HG03103 (cell line): ENCODE measurements around the gene PABPN1.
"Not testable (repeated sequence)": the region's sequence is repeated elsewhere in the genome, so short reads cannot be mapped to it uniquely, and the experiment has no call there.

Experiments used
- ATAC-seq: cut with Tn5 transposase; IDR thresholded peaks from one replicate; pipeline ENCODE4 v1.9.1; 2021; ENCODE audit warnings: low read depth; ENCODE audit not compliant: unreplicated experiment

Gene PABPN1

DNA sequence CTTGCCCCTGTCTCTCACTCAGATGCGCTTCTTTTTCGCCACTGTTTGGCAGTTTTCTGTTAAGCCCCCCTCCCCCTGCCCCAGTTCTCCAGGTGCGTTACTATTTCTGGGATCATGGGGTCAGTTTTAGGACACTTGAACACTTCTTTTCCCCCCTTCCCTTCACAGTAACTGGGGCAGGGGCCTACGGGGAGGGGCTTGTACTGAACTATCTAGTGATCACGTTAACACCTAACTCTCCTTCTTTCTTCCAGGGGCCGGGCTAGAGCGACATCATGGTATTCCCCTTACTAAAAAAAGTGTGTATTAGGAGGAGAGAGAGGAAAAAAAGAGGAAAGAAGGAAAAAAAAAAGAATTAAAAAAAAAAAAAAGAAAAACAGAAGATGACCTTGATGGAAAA lies 3.7 kb downstream of the PABPN1 start:
- no peak for ATAC-seq

DNA sequence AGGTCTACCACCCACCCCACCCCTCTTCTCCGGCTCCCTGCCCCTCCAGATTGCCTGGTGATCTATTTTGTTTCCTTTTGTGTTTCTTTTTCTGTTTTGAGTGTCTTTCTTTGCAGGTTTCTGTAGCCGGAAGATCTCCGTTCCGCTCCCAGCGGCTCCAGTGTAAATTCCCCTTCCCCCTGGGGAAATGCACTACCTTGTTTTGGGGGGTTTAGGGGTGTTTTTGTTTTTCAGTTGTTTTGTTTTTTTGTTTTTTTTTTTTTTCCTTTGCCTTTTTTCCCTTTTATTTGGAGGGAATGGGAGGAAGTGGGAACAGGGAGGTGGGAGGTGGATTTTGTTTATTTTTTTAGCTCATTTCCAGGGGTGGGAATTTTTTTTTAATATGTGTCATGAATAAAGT lies 4.5 kb downstream of the PABPN1 start:
- ATAC-seq: not testable (repeated sequence)

DNA sequence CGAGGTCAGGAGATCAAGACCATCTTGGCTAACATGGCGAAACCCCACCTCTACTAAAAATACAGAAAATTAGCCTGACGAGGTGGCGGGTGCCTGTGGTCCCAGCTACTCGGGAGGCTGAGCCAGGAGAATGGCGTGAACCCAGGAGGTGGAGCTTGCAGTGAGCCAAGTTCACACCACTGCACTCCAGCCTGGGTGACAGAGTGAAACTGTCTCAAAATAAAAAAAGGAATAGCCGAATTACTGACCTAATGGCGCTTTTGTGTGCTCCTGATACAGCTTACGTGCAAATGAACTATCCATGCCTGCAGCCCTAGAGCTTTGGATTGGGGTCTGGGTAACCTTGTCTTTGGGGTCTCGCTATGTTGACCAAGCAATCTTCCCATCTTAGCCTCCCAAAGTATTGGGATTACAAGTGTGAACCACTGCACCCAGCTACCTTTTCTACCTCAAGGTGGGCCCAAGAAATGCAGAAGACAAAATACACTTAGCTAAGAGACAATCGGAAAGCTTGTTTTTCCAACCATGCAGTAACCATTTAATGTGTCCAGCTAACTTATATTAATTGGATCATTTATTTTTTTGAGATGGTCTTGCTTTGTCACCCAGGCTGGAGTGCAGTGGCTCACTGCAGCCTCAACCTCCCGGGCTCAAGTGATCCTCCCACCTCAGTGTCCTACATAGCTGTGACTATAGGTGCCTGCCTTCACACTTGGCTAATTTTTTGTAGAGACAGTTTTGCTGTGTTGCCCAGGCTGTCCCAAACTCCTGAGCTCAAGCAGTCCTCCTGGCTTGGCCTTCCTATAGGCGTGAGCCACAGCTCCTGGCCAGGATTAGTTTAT lies 5.5 kb downstream of the PABPN1 start:
- ATAC-seq: no peak

DNA sequence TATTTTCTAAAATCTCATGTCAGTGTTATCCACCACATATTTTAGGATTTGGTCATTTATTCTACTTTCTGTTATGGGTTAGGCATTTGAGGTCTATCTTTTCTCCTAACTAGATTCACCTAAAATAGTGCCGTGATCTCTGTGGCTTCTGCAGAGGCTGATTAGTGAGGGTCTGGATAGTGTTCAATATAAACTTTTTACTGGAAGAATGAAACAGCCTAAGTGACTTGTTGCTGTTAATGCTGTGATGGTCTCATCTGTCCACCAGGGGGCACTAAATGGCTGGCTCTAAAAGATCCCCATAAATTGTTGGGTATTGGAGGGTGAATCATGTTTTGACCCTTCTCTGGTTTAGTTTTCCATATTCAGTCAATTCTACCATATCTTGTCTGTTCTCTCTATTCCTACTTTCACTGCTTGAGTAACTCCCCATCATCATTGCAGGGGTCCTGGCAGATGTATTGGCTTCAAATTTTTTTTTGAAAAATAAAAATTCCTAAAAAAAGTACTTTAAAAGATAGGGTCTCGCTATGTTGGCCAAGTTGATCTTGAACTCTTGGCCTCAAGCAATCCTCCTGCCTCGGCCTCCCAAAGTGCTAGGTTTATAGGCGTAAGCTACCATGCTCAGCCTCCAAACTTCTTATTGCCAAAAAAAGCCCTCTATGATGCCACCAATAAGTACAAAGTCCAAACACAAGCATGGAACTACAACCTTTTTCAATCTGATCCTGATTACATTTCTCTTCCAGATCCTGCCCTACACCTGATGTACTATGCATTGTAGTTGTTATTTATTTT lies 6.9 kb downstream of the PABPN1 start:
- ATAC-seq: no peak

DNA sequence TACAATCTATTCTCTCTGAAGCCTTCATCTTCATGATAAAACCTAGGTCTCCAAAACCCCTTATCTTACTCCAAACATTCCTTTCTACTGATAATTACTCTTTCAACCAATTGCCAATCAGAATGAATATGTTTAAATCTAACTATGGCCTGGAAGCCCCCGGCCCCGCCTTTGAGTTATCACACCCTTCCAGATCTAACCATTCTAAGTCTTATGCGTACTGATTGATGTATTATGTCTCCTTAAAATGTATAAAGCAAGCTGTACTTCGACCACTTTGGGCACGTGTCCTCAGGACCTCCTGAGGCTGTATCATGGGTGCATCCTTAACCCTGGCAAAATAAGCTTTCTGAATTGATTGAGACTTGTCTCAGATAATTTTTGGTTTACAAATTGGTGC lies 14.4 kb downstream of the PABPN1 start:
- ATAC-seq: no peak

DNA sequence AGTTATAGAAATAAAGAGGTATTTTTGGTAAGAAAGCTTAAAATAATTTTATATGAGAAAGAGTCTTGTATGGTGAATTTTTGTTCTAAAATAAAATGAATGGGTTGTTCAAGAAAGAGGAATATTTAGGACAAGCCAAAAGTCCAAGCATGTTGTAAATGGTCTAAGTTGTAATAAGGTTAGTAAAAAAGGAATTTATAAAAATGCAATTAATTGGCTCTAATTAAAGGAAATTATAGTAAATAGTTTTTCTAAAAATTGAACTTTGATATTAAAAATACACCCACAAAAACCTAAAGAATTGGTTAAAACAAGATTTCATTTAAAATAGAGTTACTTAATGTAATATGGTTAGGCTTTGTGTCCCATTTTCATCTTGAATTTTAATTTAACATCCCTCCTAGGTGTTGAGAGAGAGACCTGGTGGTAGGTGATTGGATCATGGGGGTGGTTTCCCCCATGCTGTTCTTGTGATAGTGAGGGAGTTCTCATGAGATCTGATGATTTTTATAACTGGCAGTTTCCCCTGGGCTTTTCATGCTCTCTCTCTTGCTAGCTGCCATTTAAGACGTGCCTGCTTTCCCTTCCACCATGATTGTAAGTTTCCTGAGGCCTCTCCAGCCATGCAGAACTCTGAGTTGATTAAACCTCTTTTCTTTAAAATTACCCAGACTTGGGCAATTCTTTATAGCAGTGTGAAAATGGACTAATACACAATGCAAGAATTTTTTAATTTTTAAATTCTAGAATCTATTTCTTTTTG lies 18.4 kb downstream of the PABPN1 start:
- no peak for ATAC-seq

DNA sequence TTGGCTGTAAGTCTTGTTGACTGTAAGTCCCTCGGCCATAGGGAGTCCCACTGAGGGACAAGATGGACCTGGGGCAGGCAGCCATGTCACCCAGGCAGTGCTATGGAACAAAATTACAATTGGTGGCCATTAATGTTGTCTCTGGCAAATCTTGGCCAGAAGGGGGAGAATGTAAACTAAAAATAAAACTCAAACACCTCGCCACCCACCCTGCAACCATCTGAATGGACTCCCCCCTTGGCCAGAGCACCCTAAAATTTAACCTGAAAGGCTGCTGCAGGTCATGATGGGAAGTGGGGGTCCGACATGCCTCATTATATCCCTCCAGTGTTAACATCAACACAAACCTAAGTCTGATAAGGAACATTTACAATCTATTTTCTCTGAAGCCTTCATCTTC lies 23.2 kb downstream of the PABPN1 start:
- no peak for ATAC-seq

DNA sequence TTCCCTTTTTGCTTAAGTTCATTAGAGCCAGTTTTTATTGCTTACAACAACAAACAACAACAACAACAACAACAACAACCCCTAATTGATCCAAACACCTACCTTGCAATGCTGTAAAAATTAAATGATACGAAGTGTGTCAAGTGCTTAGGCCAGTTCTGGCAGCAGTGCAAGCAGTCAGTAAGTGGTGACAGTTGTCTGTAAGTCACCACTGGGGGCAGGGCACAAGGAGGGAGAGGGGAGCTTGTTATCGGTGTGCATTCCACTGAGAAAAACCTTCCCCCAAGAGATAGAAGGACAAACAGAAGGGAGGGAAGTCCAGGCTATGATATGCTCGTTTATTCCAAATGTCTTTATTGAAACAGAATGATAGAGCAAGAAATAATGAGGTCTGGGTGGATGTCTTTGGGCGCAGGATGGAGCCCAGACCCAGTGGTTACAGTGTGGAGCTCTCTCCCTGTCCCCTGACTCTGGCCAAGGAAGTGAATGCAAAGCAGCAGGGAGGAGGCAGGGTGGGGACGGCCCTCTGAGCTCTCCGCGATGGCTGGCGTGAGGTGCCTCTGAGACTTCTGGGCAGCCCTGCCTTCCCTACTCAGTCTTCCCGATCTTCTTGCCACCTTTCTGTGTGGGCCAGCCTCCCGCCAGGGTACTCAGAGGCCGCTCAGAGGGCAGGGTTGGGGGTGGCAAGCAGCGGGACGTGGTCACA lies 24.9 kb downstream of the PABPN1 start:
- ATAC-seq: no peak

DNA sequence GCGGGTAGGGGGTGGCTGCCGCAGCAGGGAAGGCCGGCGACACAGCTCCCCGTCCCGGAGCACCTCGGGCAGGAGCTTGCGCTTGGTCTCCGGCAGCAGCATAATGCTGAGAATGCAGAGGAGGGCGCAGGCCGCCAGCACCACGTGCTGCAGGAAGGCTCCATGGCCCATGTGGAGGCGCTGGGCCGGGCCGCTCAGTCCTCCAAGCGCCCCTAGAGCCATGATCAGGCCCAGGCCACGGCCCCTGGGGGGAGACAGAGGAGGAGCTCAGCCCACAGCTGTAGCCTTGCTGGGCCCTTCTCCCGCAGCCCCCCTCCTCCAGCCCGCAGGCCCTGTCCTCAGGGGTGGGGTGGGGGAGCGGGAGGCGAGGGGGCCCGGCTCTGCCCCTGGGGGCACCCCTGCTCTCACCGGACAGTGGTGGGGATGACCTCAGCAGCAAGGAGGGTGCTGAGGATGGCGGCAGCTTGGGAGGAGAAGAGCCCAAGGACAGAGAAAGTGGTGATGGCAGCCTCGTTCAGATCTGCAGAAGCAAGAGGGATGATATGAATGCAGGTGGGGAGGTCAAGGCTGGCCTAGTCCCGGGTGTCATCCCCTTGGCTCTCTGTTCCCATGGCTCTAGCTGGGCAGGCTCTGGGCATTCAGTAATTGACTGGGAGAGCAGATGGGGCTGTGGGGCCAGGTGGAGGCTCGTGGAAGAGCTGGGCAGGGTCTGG lies 25.6 kb downstream of the PABPN1 start:
- no peak for ATAC-seq

DNA sequence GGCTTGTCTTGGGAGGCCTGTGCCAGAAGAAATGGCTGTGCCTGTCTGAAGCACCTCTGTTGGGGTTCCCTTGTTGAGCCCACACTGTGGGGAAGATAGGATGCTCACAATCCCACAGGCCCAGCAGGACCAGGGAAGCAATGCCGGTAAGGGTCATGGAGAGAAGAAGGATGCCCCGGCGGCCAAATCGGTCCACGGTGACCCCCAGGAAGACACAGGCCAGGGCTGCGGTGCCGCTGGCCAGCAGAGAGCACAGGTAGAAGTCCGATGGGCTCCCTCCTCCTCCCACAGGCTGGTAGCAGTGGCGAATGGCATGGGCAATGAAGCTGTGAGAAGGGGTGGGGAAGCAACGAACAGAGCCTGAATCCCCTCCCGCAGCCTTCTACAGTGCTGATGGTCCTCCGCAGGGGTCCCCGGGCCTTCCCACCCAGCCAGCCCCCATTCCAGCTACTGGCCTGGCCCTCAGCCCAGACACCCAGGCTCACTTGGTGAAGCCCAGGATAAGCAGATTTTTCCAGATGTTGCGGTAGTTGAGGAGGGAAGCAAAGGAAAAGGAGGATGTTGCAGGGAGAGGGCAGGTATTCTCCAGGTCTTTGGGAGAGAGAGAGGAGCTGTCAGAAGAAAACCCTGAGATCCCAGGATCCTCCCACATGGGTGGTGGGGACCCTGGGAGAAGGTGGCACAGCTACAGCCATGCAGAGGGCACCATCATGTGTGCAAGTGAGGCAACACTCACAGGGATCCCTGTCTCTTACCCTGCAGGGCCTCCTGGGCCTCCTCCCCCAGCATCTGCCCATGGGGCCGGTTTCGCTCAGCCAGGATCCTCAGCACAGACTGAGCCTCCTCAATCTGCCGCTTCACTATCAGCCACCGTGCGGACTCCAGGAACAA lies 26.4 kb downstream of the PABPN1 start:
- no peak for ATAC-seq

DNA sequence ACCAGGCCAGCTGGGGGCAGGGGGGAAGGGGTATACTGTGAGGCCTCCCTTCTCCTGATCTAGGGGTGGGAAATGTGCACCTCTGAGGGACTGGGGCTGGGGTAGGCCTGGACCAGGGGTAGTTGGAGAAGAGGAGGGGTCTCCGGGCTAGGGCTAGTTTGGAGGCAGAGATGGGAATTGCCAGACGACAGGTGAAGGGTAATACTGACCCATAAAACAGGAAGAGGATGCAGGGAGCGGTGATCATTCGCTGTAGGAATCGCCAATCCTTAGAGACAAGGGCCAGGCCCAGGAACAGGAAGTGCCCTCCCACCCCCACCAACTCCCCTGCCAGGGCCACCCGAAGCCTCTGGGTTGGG lies 27.0 kb downstream of the PABPN1 start:
- ATAC-seq: no peak

DNA sequence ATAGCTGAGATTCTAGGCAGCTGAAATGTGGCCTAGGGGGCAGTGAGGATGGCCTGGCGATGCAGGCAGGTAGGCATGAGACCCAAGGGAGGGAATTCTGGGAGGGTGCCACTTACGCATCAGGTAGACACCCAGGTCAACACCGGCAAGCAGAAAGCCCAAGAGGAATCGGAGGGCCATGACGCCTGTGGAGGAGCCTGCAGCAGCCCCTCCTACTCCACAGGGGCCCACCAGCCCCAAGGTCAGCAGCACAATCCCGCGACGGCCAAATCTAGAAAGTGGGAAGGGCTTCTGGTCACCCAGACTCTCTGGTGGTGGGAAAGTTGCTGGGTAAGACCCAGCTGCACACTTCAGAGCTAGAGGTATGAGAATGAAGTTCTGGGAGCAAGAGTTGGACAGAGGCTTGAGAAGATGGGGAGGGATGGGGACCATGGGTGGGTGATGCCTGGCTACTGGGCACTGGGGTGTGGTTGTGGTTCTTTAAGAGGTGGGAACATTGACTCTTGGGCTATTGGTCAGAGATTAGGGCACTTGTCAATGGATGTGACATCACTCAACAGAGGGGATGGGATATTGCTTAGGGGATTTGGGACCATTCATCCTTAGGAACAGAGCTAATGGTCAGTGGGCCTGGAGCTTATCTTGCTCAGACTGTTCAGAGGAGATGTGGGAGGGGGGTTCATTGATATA lies 28.0 kb downstream of the PABPN1 start:
- no peak for ATAC-seq

DNA sequence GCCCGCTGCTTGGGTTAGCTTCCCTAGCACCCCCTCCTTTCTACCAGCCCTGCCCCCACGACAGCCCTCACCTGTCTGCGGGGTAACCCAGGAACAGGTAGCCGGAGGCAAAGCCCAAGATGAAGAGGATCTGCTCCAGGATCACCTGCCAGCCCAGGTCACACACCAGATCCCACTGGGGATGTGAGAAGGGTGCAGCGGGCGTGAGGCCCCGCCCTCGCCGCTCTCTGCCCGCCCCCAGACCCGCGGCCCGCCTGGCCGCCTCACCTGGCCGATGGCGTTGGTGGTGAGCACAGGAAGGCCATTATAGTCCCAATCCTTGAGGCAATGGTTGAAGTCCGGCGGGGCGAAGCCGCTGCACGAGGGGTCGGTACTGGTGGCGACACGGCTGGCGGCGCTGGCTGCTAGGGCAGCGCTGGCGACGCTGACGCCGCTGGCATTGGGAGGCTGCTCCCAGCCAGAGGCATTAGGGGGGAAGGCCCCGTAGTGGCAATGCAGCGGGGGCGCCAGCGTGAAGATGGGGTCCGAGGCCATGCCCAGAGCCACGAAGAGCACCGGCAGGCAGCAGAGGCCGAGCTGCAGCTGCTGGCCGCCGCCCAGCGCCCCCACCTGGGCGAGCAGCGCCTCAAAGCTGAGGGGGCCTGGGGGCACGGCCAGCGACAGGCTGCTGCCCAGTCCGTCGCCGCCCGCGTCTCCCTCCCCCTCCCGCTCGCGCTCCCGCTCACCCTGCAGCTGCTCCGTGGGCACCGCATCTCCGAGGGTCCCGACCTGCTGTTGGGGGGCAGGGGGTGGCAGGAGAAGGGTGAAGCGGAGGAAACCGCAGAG lies 30.6 kb downstream of the PABPN1 start:
- ATAC-seq: no peak

DNA sequence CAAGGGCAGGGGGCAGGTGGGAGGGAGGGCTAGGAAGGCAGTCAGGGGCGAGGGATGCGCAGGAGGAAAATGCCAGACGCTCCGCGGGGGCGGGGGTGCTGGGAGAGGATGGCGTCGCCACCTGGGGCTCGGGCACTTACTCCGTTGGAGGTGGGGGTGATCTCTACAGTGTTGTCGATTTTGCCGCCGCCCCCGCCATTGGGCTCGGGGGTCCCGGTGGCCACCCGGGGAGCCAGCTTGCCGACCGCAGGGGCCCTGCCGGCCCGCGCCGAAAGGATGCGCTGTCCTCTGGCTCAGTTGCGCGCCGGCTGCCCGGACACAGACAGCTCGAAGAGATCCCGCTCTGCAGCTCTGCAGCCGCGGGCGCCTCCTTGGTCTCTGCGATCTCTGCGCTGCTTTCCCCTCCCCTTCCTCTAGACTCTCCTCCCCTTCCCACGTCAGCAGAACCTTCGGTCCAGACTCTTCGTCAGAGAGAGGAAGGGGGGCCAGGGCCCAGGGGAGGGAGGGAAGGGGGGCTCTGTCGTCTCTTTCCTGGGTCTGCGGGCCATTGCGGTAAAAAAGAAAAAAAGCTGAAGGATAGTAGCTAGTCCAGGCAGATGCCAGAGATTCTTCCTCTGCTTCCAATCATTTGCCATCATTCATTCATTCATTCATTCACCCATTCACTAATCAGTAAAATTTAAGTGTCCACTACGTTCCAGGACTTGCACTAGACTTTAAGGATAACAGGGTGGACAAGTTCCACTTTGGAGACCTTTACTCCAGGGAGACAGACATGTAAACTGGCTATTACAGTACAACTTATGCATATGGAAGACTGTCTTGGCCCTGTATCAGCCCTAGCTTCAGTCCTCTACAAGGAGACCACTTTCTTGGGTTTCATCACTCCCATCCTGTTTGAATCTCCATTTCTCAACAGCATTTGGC lies 31.5 kb downstream of the PABPN1 start, which contains the start of gene SLC22A17:
TSS of gene SLC22A17 (minus strand) at position 382 of the 927 bp plus-strand sequence.
- no peak for ATAC-seq

DNA sequence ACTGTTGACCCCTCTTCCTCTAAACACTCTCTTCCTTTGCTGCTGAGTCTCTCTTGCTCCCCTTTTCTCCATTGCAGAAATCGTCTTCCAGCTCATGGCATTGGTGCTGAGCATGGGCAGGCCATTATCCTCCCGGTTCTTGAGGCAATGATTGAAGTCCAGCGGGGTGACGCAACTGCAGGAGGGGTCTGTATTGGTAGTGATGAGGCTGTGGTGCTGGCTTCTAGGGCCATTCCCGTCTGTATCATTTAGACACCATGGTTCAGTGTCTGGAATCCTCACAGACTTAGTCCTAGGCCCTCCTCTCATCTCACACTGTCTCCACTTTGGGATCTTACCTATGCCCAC lies 32.1 kb downstream of the PABPN1 start:
- no peak for ATAC-seq

DNA sequence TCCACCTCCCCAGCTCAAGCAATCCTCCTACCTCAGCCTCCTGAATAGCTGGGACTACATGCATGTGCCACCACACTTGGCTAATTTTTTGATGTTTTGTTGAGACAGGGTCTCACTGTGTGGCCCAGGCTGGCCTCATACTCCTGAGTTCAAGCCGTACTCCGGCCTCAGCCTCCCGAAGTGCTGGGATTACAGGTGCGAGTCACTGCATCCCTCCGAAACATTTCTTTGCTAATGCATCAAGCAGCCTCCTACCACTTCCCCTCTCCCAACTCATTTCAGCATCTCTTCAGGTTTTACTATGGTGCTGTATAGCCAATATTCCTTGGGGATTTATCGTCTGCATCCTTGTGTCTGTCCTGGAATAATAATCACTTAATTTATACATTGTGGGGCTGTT lies 33.7 kb downstream of the PABPN1 start:
- no peak for ATAC-seq
